ENCODE measurements around the gene DHRS2.
"Not testable (repeated sequence)": the region's sequence is repeated elsewhere in the genome, so short reads cannot be mapped to it uniquely, and the experiment has no call there.

Gene DHRS2

GRCh38 chr14:23636317-23637211, at the start of gene DHRS2:
Gene DHRS2 (plus strand): TSS chr14:23636364. CDS start chr14:23638865, 2,501 bp downstream.
- DNase-seq (ENCODE audit: low read depth), result no peak

- peak; percentile 87 for DNase-seq (ENCODE audit: low read depth)
Observed at GRCh38 chr14:23588884-23589598, 47.1 kb upstream of the DHRS2 start.

GRCh38 chr14:23589606-23590005, 46.6 kb upstream of the DHRS2 start:
- no peak for DNase-seq (ENCODE audit: low read depth)

- DNase-seq (ENCODE audit: low read depth), result no peak
Observed at GRCh38 chr14:23590198-23590597, 46.0 kb upstream of the DHRS2 start.

GRCh38 chr14:23594191-23594590, 42.0 kb upstream of the DHRS2 start:
- DNase-seq (ENCODE audit: low read depth), result not testable (repeated sequence)

GRCh38 chr14:23600322-23600707, 35.8 kb upstream of the DHRS2 start:
- DNase-seq (ENCODE audit: low read depth), result no peak

- no peak for DNase-seq (ENCODE audit: low read depth)
Observed at GRCh38 chr14:23600806-23601205, 35.4 kb upstream of the DHRS2 start.

GRCh38 chr14:23601424-23601823, 34.7 kb upstream of the DHRS2 start:
- no peak for DNase-seq (ENCODE audit: low read depth)

- no peak for DNase-seq (ENCODE audit: low read depth)
Observed at GRCh38 chr14:23601845-23602180, 34.4 kb upstream of the DHRS2 start.

- no peak for DNase-seq (ENCODE audit: low read depth)
Observed at GRCh38 chr14:23602181-23603095, 33.7 kb upstream of the DHRS2 start.

- DNase-seq (ENCODE audit: low read depth), result no peak
Observed at GRCh38 chr14:23603103-23603502, 33.1 kb upstream of the DHRS2 start.

- no peak for DNase-seq (ENCODE audit: low read depth)
Observed at GRCh38 chr14:23604148-23604547, 32.0 kb upstream of the DHRS2 start.

- no peak for DNase-seq (ENCODE audit: low read depth)
Observed at GRCh38 chr14:23604675-23605170, 31.4 kb upstream of the DHRS2 start.

GRCh38 chr14:23605931-23606585, 30.1 kb upstream of the DHRS2 start:
- DNase-seq (ENCODE audit: low read depth), result no peak

GRCh38 chr14:23608454-23608853, 27.7 kb upstream of the DHRS2 start:
- no peak for DNase-seq (ENCODE audit: low read depth)

- no peak for DNase-seq (ENCODE audit: low read depth)
Observed at GRCh38 chr14:23609001-23609400, 27.2 kb upstream of the DHRS2 start.

GRCh38 chr14:23609411-23610089, 26.6 kb upstream of the DHRS2 start:
- not testable (repeated sequence) for DNase-seq (ENCODE audit: low read depth)

- DNase-seq (ENCODE audit: low read depth), result no peak
Observed at GRCh38 chr14:23610090-23610814, 25.9 kb upstream of the DHRS2 start.

- no peak for DNase-seq (ENCODE audit: low read depth)
Observed at GRCh38 chr14:23610815-23611289, 25.3 kb upstream of the DHRS2 start.

GRCh38 chr14:23612354-23612732, 23.8 kb upstream of the DHRS2 start:
- DNase-seq (ENCODE audit: low read depth), result no peak
